IMR-90 (cell line): ENCODE results near the gene HAX1.

Source experiments
- BHLHE40 ChIP-seq: fragments of 150-350 bp; IDR thresholded peaks from 2 replicates; pipeline ENCODE4 v1.6.1; 2016; ENCODE audit warnings: mild to moderate bottlenecking, low read depth, low read length
- CTCF ChIP-seq: conservative IDR thresholded peaks from 2 replicates; pipeline ENCODE4 v1.5.1; 2012; ENCODE audit warnings: mild to moderate bottlenecking, low read depth, low read length, improper control_type of control experiment
- ELK1 ChIP-seq: fragments of 150-350 bp; IDR thresholded peaks from 2 replicates; pipeline ENCODE4 v1.6.1; 2016; ENCODE audit warnings: low read depth, mild to moderate bottlenecking, low read length, moderate library complexity, borderline replicate concordance
- MAFK ChIP-seq: IDR thresholded peaks from 2 replicates; pipeline ENCODE4 v1.6.1; 2012; ENCODE audit warnings: low read depth, low read length, improper control_type of control experiment
- POLR2A ChIP-seq: IDR thresholded peaks from 2 replicates; pipeline ENCODE4 v1.6.1; 2012; ENCODE audit warnings: mild to moderate bottlenecking, low read depth, low read length
- RAD21 ChIP-seq: IDR thresholded peaks from 2 replicates; pipeline ENCODE4 v1.6.1; 2012; ENCODE audit warnings: low read length, improper control_type of control experiment
- SMC3 ChIP-seq: fragments of 150-350 bp; IDR thresholded peaks from 2 replicates; pipeline ENCODE4 v1.6.1; 2016; ENCODE audit warnings: low read depth, mild to moderate bottlenecking, antibody characterized with exemption, low read length, moderate library complexity
- USF2 ChIP-seq: fragments of 150-350 bp; IDR thresholded peaks from 2 replicates; pipeline ENCODE4 v1.6.1; 2017; ENCODE audit warnings: mild to moderate bottlenecking, antibody characterized with exemption, low read length, low read depth

GRCh38 chr1:154240294-154240833 is 32.1 kb upstream of the HAX1 start:
- TF ChIP-seq SMC3, result no peak
- TF ChIP-seq RAD21, result no peak
- TF ChIP-seq POLR2A, result no peak
- TF ChIP-seq CTCF, result no peak
- TF ChIP-seq USF2, result no peak
- no peak for TF ChIP-seq ELK1
- TF ChIP-seq BHLHE40, result no peak
- peak; percentile 97 for TF ChIP-seq MAFK
